Central memory CD8-positive, alpha-beta T cell (primary cell): ENCODE measurements around the gene PRSS53.

Experiments
- ATAC-seq: fragments of 150-1000 bp; cut with Tn5 transposase; replicated peaks from 2 replicates; pipeline ENCODE4 v1.10.0; 2022; ENCODE audit warnings: mild to moderate bottlenecking, moderate FRiP score, moderate number of reproducible peaks; ENCODE audit not compliant: poor library complexity, severe bottlenecking; ENCODE audit errors: extremely low read depth
- DNase-seq, 2 donors: peaks; one replicate each; pipeline ENCODE4 v3.0.0; 2021; ENCODE audit warnings: low spot score in 2 of 2
- H3K27ac Mint-ChIP-seq: one replicate; pipeline ENCODE4 v1.8.0; 2022; ENCODE audit warnings: low read depth, mild to moderate bottlenecking, moderate library complexity, mixed read lengths
- H3K27me3 Mint-ChIP-seq: one replicate; pipeline ENCODE4 v1.8.0; 2022; ENCODE audit warnings: mixed read lengths
- H3K36me3 Mint-ChIP-seq: one replicate; pipeline ENCODE4 v1.8.0; 2022; ENCODE audit warnings: mild to moderate bottlenecking, moderate library complexity, mixed read lengths; ENCODE audit not compliant: insufficient read depth
- H3K4me1 Mint-ChIP-seq: one replicate; pipeline ENCODE4 v1.8.0; 2022; ENCODE audit warnings: mixed read lengths
- H3K4me3 Mint-ChIP-seq: one replicate; pipeline ENCODE4 v1.8.0; 2022; ENCODE audit warnings: mild to moderate bottlenecking, moderate library complexity, mixed read lengths
- H3K9me3 Mint-ChIP-seq: one replicate; pipeline ENCODE4 v1.8.0; 2022; ENCODE audit warnings: mixed read lengths

PRSS53 gene

GRCh38 chr16:31130336-31130891, 41.7 kb upstream of the PRSS53 start:
- no peak overlapping the region for H3K4me3 Mint-ChIP-seq
- H3K27ac Mint-ChIP-seq, result no peak overlapping the region
- DNase-seq (no peak), ATAC-seq (no peak)
- H3K36me3 Mint-ChIP-seq, result peaks cover 19% of the 10 kb centered on the region
- H3K27me3 Mint-ChIP-seq, result no peaks in the 10 kb centered on the region
- H3K4me1 Mint-ChIP-seq, result peaks cover 9% of the 10 kb centered on the region
- H3K9me3 Mint-ChIP-seq, result no peaks in the 10 kb centered on the region

- H3K4me3 Mint-ChIP-seq, result no peak overlapping the region
- H3K4me1 Mint-ChIP-seq, result peaks cover 9% of the 10 kb centered on the region
- peaks cover 19% of the 10 kb centered on the region for H3K36me3 Mint-ChIP-seq
- H3K9me3 Mint-ChIP-seq, result no peaks in the 10 kb centered on the region
- no peak overlapping the region for H3K27ac Mint-ChIP-seq
- H3K27me3 Mint-ChIP-seq, result no peaks in the 10 kb centered on the region
- ATAC-seq (no peak), DNase-seq (no peak)
Observed at GRCh38 chr16:31129568-31130335, 41.0 kb upstream of the PRSS53 start.

- H3K9me3 Mint-ChIP-seq, result no peaks in the 10 kb centered on the region
- no peaks in the 10 kb centered on the region for H3K27me3 Mint-ChIP-seq
- DNase-seq (no peak), ATAC-seq (peak; percentile 57)
- peaks cover 23% of the 10 kb centered on the region for H3K36me3 Mint-ChIP-seq
- no peak overlapping the region for H3K4me3 Mint-ChIP-seq
- H3K4me1 Mint-ChIP-seq, result peaks cover 9% of the 10 kb centered on the region
- H3K27ac Mint-ChIP-seq, result no peak overlapping the region
Observed at GRCh38 chr16:31128711-31129567, 40.2 kb upstream of the PRSS53 start.

DNA sequence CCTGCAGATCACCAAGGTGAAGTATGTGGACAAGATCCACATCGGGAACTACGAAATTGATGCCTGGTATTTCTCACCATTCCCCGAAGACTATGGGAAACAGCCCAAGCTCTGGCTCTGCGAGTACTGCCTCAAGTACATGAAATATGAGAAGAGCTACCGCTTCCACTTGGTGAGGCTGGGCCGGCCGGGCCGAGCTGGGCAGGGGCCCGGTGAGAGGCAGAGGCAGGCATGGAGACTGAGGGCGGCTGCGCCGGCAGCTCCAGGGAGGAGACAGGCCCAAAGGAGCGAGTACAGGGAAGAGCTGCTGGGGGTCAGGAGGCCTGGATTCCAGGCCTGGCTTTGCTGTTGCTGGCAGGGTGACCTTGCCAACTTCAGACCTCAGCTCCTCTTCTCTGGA, 38.4 kb upstream of the PRSS53 start:
- peaks cover 9% of the 10 kb centered on the region for H3K4me1 Mint-ChIP-seq
- no peaks in the 10 kb centered on the region for H3K27me3 Mint-ChIP-seq
- H3K9me3 Mint-ChIP-seq, result no peaks in the 10 kb centered on the region
- DNase-seq (no peak), ATAC-seq (no peak)
- peaks cover 33% of the 10 kb centered on the region for H3K36me3 Mint-ChIP-seq
- H3K4me3 Mint-ChIP-seq, result no peak overlapping the region
- no peak overlapping the region for H3K27ac Mint-ChIP-seq

GRCh38 chr16:31125844-31126243, 37.1 kb upstream of the PRSS53 start:
- peaks cover 9% of the 10 kb centered on the region for H3K4me1 Mint-ChIP-seq
- no peaks in the 10 kb centered on the region for H3K9me3 Mint-ChIP-seq
- no peak for ATAC-seq
- H3K27ac Mint-ChIP-seq, result peak overlapping the region; percentile 72
- H3K36me3 Mint-ChIP-seq, result peaks cover 38% of the 10 kb centered on the region
- H3K27me3 Mint-ChIP-seq, result no peaks in the 10 kb centered on the region
- H3K4me3 Mint-ChIP-seq, result no peak overlapping the region
- DNase-seq, result no peak

DNA sequence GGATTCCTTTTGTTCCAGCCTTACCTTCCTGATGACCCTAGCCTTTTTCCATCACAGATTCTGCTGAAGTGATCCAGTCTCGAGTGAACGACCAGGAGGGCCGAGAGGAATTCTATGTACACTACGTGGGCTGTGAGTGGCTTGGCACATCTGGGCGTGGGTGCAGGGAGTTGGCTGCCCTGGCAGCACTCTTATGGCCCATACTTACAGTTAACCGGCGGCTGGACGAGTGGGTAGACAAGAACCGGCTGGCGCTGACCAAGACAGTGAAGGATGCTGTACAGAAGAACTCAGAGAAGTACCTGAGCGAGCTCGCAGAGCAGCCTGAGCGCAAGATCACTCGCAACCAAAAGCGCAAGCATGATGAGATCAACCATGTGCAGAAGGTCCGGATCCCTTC, 31.4 kb upstream of the PRSS53 start:
- no peak for DNase-seq
- Mint-ChIP-seq H3K9me3 (no peaks in the 10 kb centered on the region), H3K4me1 (peaks cover 11% of the 10 kb centered on the region), H3K36me3 (peaks cover 41% of the 10 kb centered on the region), H3K27ac (no peak overlapping the region), H3K27me3 (no peaks in the 10 kb centered on the region), H3K4me3 (no peak overlapping the region)
- ATAC-seq, result no peak

DNA sequence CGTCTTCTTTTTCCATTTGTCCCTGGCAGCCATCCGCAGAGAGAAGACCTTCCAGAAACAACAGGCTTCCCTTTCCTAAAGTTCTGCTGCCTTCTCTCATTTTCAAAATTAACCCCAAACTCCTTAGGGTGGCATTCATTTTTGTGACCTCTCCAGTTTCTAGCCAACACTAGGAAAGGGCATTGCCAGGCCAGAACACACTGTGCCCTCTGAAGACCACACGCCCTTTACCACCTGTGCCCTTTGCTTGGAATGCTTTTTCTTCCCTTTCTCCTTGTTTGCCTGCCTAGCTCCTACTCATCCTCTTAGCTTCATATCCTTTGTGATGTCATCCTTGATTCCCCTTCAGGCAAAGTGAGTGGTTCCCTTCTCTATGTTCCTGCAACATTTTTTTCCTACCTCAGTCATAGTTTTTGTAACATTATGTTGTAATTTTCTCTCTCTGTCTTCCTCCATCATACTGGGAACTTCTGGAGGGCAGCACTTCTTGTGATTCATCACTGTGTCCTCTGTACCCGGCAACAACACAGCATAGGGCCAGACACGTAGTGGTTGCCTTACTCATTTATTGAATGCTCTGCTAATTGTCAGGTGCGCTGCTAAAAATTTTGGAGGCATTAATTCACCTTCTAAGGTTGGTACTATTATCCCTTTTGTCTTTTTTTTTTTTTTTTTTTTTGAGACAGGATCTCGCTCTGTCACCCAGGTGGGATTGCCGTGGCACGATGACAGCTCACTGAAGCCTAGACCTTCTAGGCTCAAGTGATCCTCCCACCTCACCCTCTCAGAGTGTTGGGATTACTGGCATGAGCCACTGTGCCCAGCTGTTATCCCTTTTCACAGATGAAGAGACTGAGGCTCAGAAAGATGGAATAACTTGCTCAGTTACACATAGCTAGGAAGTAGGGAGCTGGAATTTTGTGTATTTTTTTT, 29.7 kb upstream of the PRSS53 start:
- Mint-ChIP-seq H3K4me3 (peak overlapping the region; percentile 73), H3K4me1 (peaks cover 11% of the 10 kb centered on the region), H3K36me3 (peaks cover 34% of the 10 kb centered on the region), H3K9me3 (no peaks in the 10 kb centered on the region), H3K27ac (peak overlapping the region; percentile 58), H3K27me3 (no peaks in the 10 kb centered on the region)
- ATAC-seq, result no peak
- no peak for DNase-seq

DNA sequence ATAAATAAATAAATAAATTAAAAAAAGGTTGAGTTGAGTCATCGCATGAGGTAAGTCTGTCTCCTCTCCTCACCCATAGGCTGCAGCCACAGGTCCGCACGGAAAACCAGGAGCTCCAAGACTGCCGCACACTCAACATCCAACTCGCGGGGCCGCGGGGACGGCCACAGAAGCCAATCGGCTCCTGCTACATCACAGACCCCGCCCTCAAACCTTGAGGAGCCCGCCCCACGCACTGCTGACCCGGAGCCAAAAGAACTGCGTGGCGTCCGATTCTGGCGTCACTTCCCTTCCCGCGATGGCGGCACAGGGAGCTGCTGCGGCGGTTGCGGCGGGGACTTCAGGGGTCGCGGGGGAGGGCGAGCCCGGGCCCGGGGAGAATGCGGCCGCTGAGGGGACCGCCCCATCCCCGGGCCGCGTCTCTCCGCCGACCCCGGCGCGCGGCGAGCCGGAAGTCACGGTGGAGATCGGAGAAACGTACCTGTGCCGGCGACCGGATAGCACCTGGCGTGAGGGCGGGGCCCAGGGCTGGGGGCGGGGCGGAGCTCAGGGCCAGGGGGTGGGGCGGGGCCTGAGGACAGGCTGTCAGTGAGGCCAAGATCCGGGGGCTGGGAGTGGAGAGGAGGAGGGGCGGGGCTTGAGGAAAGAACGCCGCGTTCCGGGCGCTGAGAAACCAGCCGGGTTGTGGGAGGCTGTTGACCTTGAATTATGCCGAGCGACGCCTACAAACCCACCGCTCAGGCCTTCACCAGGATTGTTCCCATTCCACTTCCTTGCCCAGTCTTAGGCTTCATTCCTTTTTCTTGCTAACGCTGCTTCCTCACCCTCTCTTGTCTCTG, 28.9 kb upstream of the PRSS53 start, which contains the start of gene KAT8:
Gene KAT8, plus strand, starts transcription at position 281 of the 839 bp plus-strand sequence. Its CDS starts 18 bp downstream, at position 299.
- peaks cover 11% of the 10 kb centered on the region for H3K4me1 Mint-ChIP-seq
- peak within 1 kb of the TSS; percentile 73 for H3K4me3 Mint-ChIP-seq
- DNase-seq (peak; percentile 92 to 96), ATAC-seq (peak; percentile 96)
- H3K27me3 Mint-ChIP-seq, result no peaks in the 10 kb centered on the region
- H3K27ac Mint-ChIP-seq, result peak within 1 kb of the TSS; percentile 58
- H3K36me3 Mint-ChIP-seq, result peaks cover 27% of the 10 kb centered on the region
- no peaks in the 10 kb centered on the region for H3K9me3 Mint-ChIP-seq

- Mint-ChIP-seq H3K9me3 (no peaks in the 10 kb centered on the region), H3K36me3 (peaks cover 5% of the 10 kb centered on the region), H3K27me3 (no peaks in the 10 kb centered on the region), H3K27ac (peak overlapping the region; percentile 35), H3K4me1 (peaks cover 14% of the 10 kb centered on the region), H3K4me3 (no peak overlapping the region)
- ATAC-seq (no peak), DNase-seq (no peak)
Observed at GRCh38 chr16:31114468-31114867, 25.7 kb upstream of the PRSS53 start.

GRCh38 chr16:31113121-31114120, 24.7 kb upstream of the PRSS53 start:
- peaks cover 13% of the 10 kb centered on the region for H3K4me1 Mint-ChIP-seq

More at GRCh38 chr16:31113121-31114120, 24.7 kb upstream of the PRSS53 start:
- no peaks in the 10 kb centered on the region for H3K27me3 Mint-ChIP-seq
- no peak overlapping the region for H3K4me3 Mint-ChIP-seq
- peaks cover 5% of the 10 kb centered on the region for H3K36me3 Mint-ChIP-seq
- H3K9me3 Mint-ChIP-seq, result no peaks in the 10 kb centered on the region
- DNase-seq (no peak), ATAC-seq (no peak)
- H3K27ac Mint-ChIP-seq, result no peak overlapping the region
